ENCODE results near the gene EXOSC7. TPM values are rescaled to one million over a fixed set of nuclear protein-coding genes. Genes with fewer than 3 reads are reported as not detected.

Gene EXOSC7
- total and polyA plus RNA-seq, 9 of the 15 experiments (the other 6 are each of a cell fraction or from before 2014, with no cell fraction given) = 88.5 to 237 (median 112) TPM

DNA sequence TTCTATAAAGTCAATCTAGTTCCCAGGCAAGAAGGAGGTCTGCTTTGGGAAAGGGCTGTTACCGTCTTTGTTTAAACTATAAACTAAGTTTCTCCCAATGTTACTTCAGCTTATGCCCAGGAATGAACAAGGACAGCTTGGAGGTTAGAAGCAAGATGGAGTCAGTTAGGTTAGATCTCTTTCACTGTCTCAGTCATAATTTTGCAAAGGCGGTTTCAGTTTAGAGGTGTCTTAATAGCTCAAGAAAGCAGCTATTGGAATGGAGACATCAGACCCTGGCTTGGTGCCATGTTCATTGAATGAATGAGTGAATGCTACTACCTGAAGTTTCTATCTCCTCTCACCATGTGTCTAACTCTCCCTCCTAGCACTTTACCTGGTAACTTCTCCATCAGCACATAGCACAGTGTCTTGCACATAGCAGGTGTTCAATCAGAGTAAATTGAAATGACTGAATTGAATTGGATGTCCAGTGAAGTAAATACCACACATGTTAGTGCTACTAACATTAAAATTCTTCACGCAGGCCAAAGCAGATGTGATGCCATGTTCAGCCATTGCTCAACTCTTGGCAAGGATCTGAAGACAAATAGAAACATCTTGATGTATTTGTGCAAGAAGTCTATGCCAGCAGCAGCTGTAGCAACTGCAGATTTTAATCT, 78.3 kb downstream of the EXOSC7 start (continued):
- no peak for TF ChIP-seq JUND (IDR thresholded peaks at IDR 0.05; ENCODE audit: borderline replicate concordance, low read depth, low read length)
- TF ChIP-seq JUND (tag; IDR thresholded peaks at IDR 0.05; ENCODE audit: borderline replicate concordance, low read depth, low read length) = no peak
- TF ChIP-seq, protein P1, sequence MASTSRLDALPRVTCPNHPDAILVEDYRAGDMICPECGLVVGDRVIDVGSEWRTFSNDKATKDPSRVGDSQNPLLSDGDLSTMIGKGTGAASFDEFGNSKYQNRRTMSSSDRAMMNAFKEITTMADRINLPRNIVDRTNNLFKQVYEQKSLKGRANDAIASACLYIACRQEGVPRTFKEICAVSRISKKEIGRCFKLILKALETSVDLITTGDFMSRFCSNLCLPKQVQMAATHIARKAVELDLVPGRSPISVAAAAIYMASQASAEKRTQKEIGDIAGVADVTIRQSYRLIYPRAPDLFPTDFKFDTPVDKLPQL (IDR thresholded peaks at IDR 0.05; ENCODE audit: extremely low read depth, insufficient read length) = no peak
- TF ChIP-seq, protein P2, sequence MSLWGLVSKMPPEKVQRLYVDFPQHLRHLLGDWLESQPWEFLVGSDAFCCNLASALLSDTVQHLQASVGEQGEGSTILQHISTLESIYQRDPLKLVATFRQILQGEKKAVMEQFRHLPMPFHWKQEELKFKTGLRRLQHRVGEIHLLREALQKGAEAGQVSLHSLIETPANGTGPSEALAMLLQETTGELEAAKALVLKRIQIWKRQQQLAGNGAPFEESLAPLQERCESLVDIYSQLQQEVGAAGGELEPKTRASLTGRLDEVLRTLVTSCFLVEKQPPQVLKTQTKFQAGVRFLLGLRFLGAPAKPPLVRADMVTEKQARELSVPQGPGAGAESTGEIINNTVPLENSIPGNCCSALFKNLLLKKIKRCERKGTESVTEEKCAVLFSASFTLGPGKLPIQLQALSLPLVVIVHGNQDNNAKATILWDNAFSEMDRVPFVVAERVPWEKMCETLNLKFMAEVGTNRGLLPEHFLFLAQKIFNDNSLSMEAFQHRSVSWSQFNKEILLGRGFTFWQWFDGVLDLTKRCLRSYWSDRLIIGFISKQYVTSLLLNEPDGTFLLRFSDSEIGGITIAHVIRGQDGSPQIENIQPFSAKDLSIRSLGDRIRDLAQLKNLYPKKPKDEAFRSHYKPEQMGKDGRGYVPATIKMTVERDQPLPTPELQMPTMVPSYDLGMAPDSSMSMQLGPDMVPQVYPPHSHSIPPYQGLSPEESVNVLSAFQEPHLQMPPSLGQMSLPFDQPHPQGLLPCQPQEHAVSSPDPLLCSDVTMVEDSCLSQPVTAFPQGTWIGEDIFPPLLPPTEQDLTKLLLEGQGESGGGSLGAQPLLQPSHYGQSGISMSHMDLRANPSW (CRISPR knock-in tag; IDR thresholded peaks at IDR 0.05) = no peak
- TF ChIP-seq SRSF9 (IDR thresholded peaks at IDR 0.05; ENCODE audit: borderline replicate concordance, low read depth, low read length) = no peak
- peak; percentile 93 for TF ChIP-seq TEAD2 (tag; IDR thresholded peaks at IDR 0.05)
- TF ChIP-seq, protein P3, sequence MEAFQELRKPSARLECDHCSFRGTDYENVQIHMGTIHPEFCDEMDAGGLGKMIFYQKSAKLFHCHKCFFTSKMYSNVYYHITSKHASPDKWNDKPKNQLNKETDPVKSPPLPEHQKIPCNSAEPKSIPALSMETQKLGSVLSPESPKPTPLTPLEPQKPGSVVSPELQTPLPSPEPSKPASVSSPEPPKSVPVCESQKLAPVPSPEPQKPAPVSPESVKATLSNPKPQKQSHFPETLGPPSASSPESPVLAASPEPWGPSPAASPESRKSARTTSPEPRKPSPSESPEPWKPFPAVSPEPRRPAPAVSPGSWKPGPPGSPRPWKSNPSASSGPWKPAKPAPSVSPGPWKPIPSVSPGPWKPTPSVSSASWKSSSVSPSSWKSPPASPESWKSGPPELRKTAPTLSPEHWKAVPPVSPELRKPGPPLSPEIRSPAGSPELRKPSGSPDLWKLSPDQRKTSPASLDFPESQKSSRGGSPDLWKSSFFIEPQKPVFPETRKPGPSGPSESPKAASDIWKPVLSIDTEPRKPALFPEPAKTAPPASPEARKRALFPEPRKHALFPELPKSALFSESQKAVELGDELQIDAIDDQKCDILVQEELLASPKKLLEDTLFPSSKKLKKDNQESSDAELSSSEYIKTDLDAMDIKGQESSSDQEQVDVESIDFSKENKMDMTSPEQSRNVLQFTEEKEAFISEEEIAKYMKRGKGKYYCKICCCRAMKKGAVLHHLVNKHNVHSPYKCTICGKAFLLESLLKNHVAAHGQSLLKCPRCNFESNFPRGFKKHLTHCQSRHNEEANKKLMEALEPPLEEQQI (IDR thresholded peaks at IDR 0.05) = no peak
- TF ChIP-seq BCOR (IDR thresholded peaks at IDR 0.05) = no peak
- TF ChIP-seq, protein P4, sequence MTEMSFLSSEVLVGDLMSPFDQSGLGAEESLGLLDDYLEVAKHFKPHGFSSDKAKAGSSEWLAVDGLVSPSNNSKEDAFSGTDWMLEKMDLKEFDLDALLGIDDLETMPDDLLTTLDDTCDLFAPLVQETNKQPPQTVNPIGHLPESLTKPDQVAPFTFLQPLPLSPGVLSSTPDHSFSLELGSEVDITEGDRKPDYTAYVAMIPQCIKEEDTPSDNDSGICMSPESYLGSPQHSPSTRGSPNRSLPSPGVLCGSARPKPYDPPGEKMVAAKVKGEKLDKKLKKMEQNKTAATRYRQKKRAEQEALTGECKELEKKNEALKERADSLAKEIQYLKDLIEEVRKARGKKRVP (CRISPR knock-in tag; IDR thresholded peaks at IDR 0.05) = peak; percentile 85
- peak; percentile 77 for TF ChIP-seq ZKSCAN3 (CRISPR knock-in tag; IDR thresholded peaks at IDR 0.05)
- no peak for TF ChIP-seq WHSC1 (IDR thresholded peaks at IDR 0.05; ENCODE audit: low read length)
- TF ChIP-seq, protein P5, sequence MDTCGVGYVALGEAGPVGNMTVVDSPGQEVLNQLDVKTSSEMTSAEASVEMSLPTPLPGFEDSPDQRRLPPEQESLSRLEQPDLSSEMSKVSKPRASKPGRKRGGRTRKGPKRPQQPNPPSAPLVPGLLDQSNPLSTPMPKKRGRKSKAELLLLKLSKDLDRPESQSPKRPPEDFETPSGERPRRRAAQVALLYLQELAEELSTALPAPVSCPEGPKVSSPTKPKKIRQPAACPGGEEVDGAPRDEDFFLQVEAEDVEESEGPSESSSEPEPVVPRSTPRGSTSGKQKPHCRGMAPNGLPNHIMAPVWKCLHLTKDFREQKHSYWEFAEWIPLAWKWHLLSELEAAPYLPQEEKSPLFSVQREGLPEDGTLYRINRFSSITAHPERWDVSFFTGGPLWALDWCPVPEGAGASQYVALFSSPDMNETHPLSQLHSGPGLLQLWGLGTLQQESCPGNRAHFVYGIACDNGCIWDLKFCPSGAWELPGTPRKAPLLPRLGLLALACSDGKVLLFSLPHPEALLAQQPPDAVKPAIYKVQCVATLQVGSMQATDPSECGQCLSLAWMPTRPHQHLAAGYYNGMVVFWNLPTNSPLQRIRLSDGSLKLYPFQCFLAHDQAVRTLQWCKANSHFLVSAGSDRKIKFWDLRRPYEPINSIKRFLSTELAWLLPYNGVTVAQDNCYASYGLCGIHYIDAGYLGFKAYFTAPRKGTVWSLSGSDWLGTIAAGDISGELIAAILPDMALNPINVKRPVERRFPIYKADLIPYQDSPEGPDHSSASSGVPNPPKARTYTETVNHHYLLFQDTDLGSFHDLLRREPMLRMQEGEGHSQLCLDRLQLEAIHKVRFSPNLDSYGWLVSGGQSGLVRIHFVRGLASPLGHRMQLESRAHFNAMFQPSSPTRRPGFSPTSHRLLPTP (IDR thresholded peaks at IDR 0.05; ENCODE audit: borderline replicate concordance, extremely low read depth, insufficient read length) = no peak
- peak; percentile 98 for TF ChIP-seq GTF2A2 (tag; IDR thresholded peaks at IDR 0.05)
- no peak for TF ChIP-seq PTBP1 (IDR thresholded peaks at IDR 0.05; ENCODE audit: low read depth, low read length)
- TF ChIP-seq HOXB6 (CRISPR knock-in tag; IDR thresholded peaks at IDR 0.05; ENCODE audit: borderline replicate concordance) = peak; percentile 74; the same call in 1 of the 2 replicates
- no peak for TF ChIP-seq SREBF2 (CRISPR knock-in tag; IDR thresholded peaks at IDR 0.05)
- TF ChIP-seq PRMT5 (CRISPR knock-in tag; IDR thresholded peaks at IDR 0.05) = no peak
- TF ChIP-seq NR2C2 (CRISPR knock-in tag; IDR thresholded peaks at IDR 0.05) = no peak
- peak; percentile 72 for TF ChIP-seq NR2C2 (tag; IDR thresholded peaks at IDR 0.05)
- no peak for TF ChIP-seq ZNF184 (CRISPR knock-in tag; IDR thresholded peaks at IDR 0.05)

All from K562 (cell line).